Stimulated activated CD8-positive, alpha-beta memory T cell treated with anti-CD3 and anti-CD28 coated beads, Interleukin-2, amount 100 ng/mL, for 48 hours (primary cell): Measurements from ENCODE around the gene CUL7.
A peak's percentile ranks its signal among the peaks of the same experiment; 100 is the strongest.
"Not testable (repeated sequence)": the region's sequence is repeated elsewhere in the genome, so short reads cannot be mapped to it uniquely, and the experiment has no call there.

Source experiments
- DNase-seq, 2 donors: peaks; one replicate each; pipeline ENCODE4 v3.0.0-alpha.2; 2020; ENCODE audit warnings: low read depth in 2 of 2

CUL7 gene

GRCh38 chr6:43053545-43054205, at the start of gene CUL7:
CUL7 (minus strand) TSS chr6:43053851; CDS start chr6:43052788, 1,063 bp downstream.
- DNase-seq = peak; percentile 85 to 88

GRCh38 chr6:43101497-43101896, 47.8 kb upstream of the CUL7 start:
- DNase-seq = no peak

- DNase-seq = no peak
These were observed 43.9 kb upstream of the CUL7 start for GRCh38 chr6:43097502-43097901.

GRCh38 chr6:43097098-43097489, 43.4 kb upstream of the CUL7 start:
- no peak for DNase-seq

GRCh38 chr6:43096451-43097097, 42.9 kb upstream of the CUL7 start:
- DNase-seq = no peak

- no peak for DNase-seq
These were observed 42.3 kb upstream of the CUL7 start for GRCh38 chr6:43095939-43096338.

GRCh38 chr6:43093436-43094289, 40.0 kb upstream of the CUL7 start:
- DNase-seq = no peak

- DNase-seq = no peak
These were observed 39.0 kb upstream of the CUL7 start for GRCh38 chr6:43092635-43093034.

GRCh38 chr6:43091436-43091991, 37.9 kb upstream of the CUL7 start:
- no peak for DNase-seq

GRCh38 chr6:43091020-43091419, 37.4 kb upstream of the CUL7 start:
- no peak for DNase-seq

GRCh38 chr6:43090559-43090956, 36.9 kb upstream of the CUL7 start:
- no peak for DNase-seq

- no peak for DNase-seq
These were observed 36.4 kb upstream of the CUL7 start for GRCh38 chr6:43089874-43090558.

- no peak for DNase-seq
These were observed 35.8 kb upstream of the CUL7 start for GRCh38 chr6:43089467-43089866.

GRCh38 chr6:43088654-43089056, 35.0 kb upstream of the CUL7 start:
- no peak for DNase-seq

GRCh38 chr6:43086022-43086658, 32.5 kb upstream of the CUL7 start:
- no peak for DNase-seq

GRCh38 chr6:43082806-43083655, 29.4 kb upstream of the CUL7 start:
- no peak for DNase-seq

GRCh38 chr6:43081922-43082321, 28.3 kb upstream of the CUL7 start:
- DNase-seq = not testable (repeated sequence)

- DNase-seq = no peak
These were observed 27.4 kb upstream of the CUL7 start for GRCh38 chr6:43081043-43081442.

- DNase-seq = no peak
These were observed 25.0 kb upstream of the CUL7 start for GRCh38 chr6:43078691-43079090.

- no peak for DNase-seq
These were observed 24.4 kb upstream of the CUL7 start for GRCh38 chr6:43077981-43078511.
